B cell (primary cell): ENCODE results near the gene GPR137. TPM values are rescaled to one million over a fixed set of nuclear protein-coding genes. Genes with fewer than 3 reads are reported as not detected.

Source experiments
- ATAC-seq: fragments of 200-7000 bp; cut with Tn5 transposase; one replicate; pipeline ENCODE4 v1.10.0; 2021; ENCODE audit warnings: low read depth, mild to moderate bottlenecking, moderate number of reproducible peaks, moderate library complexity
- CTCF ChIA-PET: fragments of 350-600 bp; sonication (Branson Sonifier 250); formaldehyde crosslinking; loops from one replicate; lab custom pipeline; 2021; ENCODE audit warnings: antibody characterized with exemption, inconsistent platforms; lab: Charles Lee
- POLR2A ChIA-PET: fragments of 350-600 bp; sonication (Branson Sonifier 250); formaldehyde crosslinking; loops from one replicate; lab custom pipeline; 2021; ENCODE audit warnings: antibody characterized with exemption; lab: Charles Lee
- DNase-seq: peaks from one replicate; pipeline ENCODE4 v3.0.0; 2013
- H2AFZ ChIP-seq: 2 replicates; pipeline ENCODE4 v1.6.1; 2012; ENCODE audit warnings: mild to moderate bottlenecking, low read depth, low read length; ENCODE audit not compliant: insufficient read depth, poor library complexity, severe bottlenecking
- H3K27ac ChIP-seq, 2 donors: 1 replicate in 1 of 2; 2 replicates in 1 of 2; pipeline ENCODE4 v1.5.1; 2012 to 2013; ENCODE audit warnings: low read length in 2 of 2, mild to moderate bottlenecking in 2 of 2, moderate library complexity in 1 of 2
- H3K27me3 ChIP-seq, 4 experiments: fragments of 200-600 bp in 1 of 4; sonication (generic) in 1 of 4; replicated peaks in 1 of 4; 1 replicate in 2 of 4; 2 replicates in 2 of 4; pipeline versions ENCODE4 v1.6.1 to v1.7.0; 2013 to 2016; ENCODE audit warnings: low read length in 3 of 4, mild to moderate bottlenecking in 2 of 4, mixed read lengths in 1 of 4, moderate library complexity in 1 of 4; ENCODE audit not compliant: insufficient read depth in 4 of 4, control insufficient read depth in 3 of 4; ENCODE audit errors: control extremely low read depth in 1 of 4
- H3K36me3 ChIP-seq, 2 experiments: replicated peaks in 1 of 2; 1 replicate in 1 of 2; 2 replicates in 1 of 2; pipeline versions ENCODE4 v1.6.1 to v1.7.1; 2013; ENCODE audit warnings: low read length in 1 of 2; ENCODE audit not compliant: insufficient read depth in 2 of 2, control insufficient read depth in 1 of 2; ENCODE audit errors: control extremely low read depth in 1 of 2, extremely low read depth in 1 of 2
- H3K4me1 ChIP-seq, 2 donors: fragments of 200-600 bp in 1 of 2; sonication (generic) in 1 of 2; 1 replicate in 1 of 2; 2 replicates in 1 of 2; pipeline versions ENCODE4 v1.5.1 to v1.6.1; 2013 to 2017; ENCODE audit warnings: low read length in 2 of 2; ENCODE audit not compliant: control insufficient read depth in 2 of 2, insufficient read depth in 2 of 2
- H3K4me2 ChIP-seq: replicated peaks from 2 replicates; pipeline ENCODE3; 2012; ENCODE audit warnings: mild to moderate bottlenecking, low read depth, low read length; ENCODE audit not compliant: poor library complexity, severe bottlenecking
- H3K4me3 ChIP-seq, 5 experiments: fragments of 200-600 bp in 1 of 5; sonication (generic) in 1 of 5; 1 replicate in 3 of 5; 2 replicates in 2 of 5; pipeline versions ENCODE4 v1.5.1 to v1.7.0; 2011 to 2016; ENCODE audit warnings: low read length in 4 of 5, mild to moderate bottlenecking in 4 of 5, low read depth in 2 of 5, control low read depth in 1 of 5, moderate library complexity in 1 of 5; ENCODE audit not compliant: insufficient read depth in 1 of 5; ENCODE audit errors: control extremely low read depth in 1 of 5, extremely low read depth in 1 of 5
- H3K79me2 ChIP-seq: fragments of 200-600 bp; sonication (generic); one replicate; pipeline ENCODE4 v1.6.0; 2016; ENCODE audit warnings: low read length; ENCODE audit not compliant: control insufficient read depth, insufficient read depth
- H3K9ac ChIP-seq: fragments of 200-600 bp; sonication (generic); 2 replicates; pipeline ENCODE4 v1.6.1; 2017; ENCODE audit warnings: mild to moderate bottlenecking, low read length, moderate library complexity
- H3K9me3 ChIP-seq, 3 donors: one replicate each; pipeline versions ENCODE4 v1.6.1 to v1.7.1; 2013; ENCODE audit warnings: low read length in 2 of 3; ENCODE audit not compliant: control insufficient read depth in 2 of 3, insufficient read depth in 1 of 3; ENCODE audit errors: control extremely low read depth in 1 of 3
- H4K20me1 ChIP-seq: 2 replicates; pipeline ENCODE4 v1.6.0; 2012; ENCODE audit warnings: mild to moderate bottlenecking, low read length; ENCODE audit not compliant: insufficient read depth, control insufficient read depth, poor library complexity, severe bottlenecking
- H3K27ac Mint-ChIP-seq: one replicate; pipeline ENCODE4 v1.8.0; 2021; ENCODE audit warnings: mixed read lengths
- H3K27me3 Mint-ChIP-seq: one replicate; pipeline ENCODE4 v1.8.0; 2021; ENCODE audit warnings: mixed read lengths
- H3K4me1 Mint-ChIP-seq: one replicate; pipeline ENCODE4 v1.8.0; 2021; ENCODE audit warnings: mixed read lengths
- H3K4me3 Mint-ChIP-seq: one replicate; pipeline ENCODE4 v1.8.0; 2021; ENCODE audit warnings: mixed read lengths
- H3K9me3 Mint-ChIP-seq: one replicate; pipeline ENCODE4 v1.8.0; 2022; ENCODE audit warnings: mixed read lengths; ENCODE audit not compliant: insufficient read depth
- EZH2 ChIP-seq: IDR thresholded peaks from 2 replicates; pipeline ENCODE4 v1.6.1; 2012; ENCODE audit warnings: borderline replicate concordance, low read depth, mild to moderate bottlenecking, moderate library complexity, low read length; ENCODE audit not compliant: insufficient read depth, poor library complexity, severe bottlenecking
- WGBS: methylation state at CpG from one replicate; pipeline ENCODE4 v1.1.5; 2013; ENCODE audit warnings: missing lambda C conversion rate; ENCODE audit not compliant: insufficient coverage; 5-methylcytosine and 5-hydroxymethylcytosine counted together
- intact Hi-C: fragments of 100-400 bp; cut with micrococcal nuclease; formaldehyde crosslinking; loops from one replicate; pipeline ENCODE4 v1.10.0; 2022
- polyA plus RNA-seq: library from polyadenylated mRNA; depleted of rRNA; stranded (reverse); fragments of >200 nt; gene quantifications from 2 replicates; pipeline ENCODE4 v1.2.3, GENCODE V29; 2012
- total RNA-seq, 2 donors: library from RNA; stranded (reverse); fragments of 120-200 nt in 1 of 2; gene quantifications; 1 replicate in 1 of 2; 2 replicates in 1 of 2; pipeline versions ENCODE4 v1.2.3 to v1.2.4, GENCODE V29; 2013 to 2022
- TF ChIP-seq, protein P1 (sequence below): fragments of 200-600 bp; IDR thresholded peaks from one replicate; pipeline ENCODE4 v1.8.0; 2022; ENCODE audit warnings: antibody characterized with exemption, mild to moderate bottlenecking

GPR137 gene
- total and polyA plus RNA-seq, 2 donors (not counting 1 experiment from before 2014, with no cell fraction given), result 49.9 to 66.1 TPM

DNA sequence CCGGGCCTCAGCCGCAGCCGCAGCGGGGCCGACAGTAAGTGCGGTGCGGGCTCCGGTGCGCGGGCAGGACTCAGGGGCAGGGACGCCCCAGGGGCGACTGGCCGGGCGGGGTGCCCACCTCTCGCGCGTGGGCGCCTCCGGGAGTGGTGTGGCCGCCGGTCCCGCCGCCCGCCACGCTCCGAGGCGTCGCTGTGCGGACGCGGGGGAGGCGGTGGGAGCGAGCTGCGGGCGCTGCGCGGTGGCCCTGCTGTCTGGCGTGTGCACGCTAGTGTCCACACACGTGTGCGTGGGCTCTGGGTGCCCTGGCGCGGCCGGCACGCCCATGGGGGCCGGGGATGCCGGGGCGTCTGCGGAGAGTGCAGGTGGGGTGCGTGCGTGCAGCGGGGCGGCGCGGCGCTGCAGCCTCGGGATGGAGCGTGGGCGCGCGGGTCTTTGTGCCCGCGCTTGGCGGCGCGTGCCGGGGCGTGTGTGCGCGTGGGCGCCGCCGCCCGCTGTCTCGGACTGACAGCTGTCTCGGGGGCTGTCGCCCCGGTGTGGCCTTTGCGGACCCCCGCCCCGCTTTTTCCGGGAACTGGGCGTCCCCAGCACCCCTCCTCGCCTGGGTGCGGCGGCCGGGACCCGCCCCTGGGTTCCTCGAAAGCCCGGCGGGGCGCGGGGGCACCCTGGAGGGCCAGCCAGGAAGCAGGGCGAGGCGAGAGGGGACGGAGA is 6.3 kb downstream of the GPR137 start:
- ChIA-PET POLR2A (interaction anchor here (1.6 kb wide), 1 partner anchor 23 kb away, joined by 4 read pairs; no protein-coding TSS in a partner anchor), CTCF (interaction anchor here (1.5 to 6.8 kb wide), 2 partner anchors 11 to 48 kb away, joined by 3 to 47 read pairs; partner anchors contain the start of gene CATSPERZ)
- Histone ChIP-seq H3K79me2 (peaks cover 3% of the 10 kb centered on the region), H3K4me1 (peaks cover 8 to 24% of the 10 kb centered on the region in 2 donors), H3K4me3 (peak overlapping the region in 3 of 5 experiments; percentile 32 to 54 (median 45)), H3K9ac (peak overlapping the region; percentile 43), H3K27me3 (peaks cover 0 to 58% (median 42%) of the 10 kb centered on the region in 4 experiments), H3K4me2 (peak overlapping the region; percentile 89), H2AFZ (no peak overlapping the region), H3K9me3 (peaks cover 0 to 13% (median 0%) of the 10 kb centered on the region in 3 donors), H3K36me3 (no peaks in the 10 kb centered on the region), H3K27ac (no peak overlapping the region), H4K20me1 (peaks cover 28% of the 10 kb centered on the region)
- Mint-ChIP-seq H3K27ac (no peak overlapping the region), H3K9me3 (no peaks in the 10 kb centered on the region), H3K4me3 (no peak overlapping the region), H3K4me1 (peaks cover 8% of the 10 kb centered on the region), H3K27me3 (peaks cover 38% of the 10 kb centered on the region)
- intact Hi-C loops, result no loop called here
- DNase-seq (peak; percentile 61), ATAC-seq (peak; percentile 35)
- 2% methylated on average over 96 of the region's 96 CpGs for WGBS
- TF ChIP-seq, protein P1, sequence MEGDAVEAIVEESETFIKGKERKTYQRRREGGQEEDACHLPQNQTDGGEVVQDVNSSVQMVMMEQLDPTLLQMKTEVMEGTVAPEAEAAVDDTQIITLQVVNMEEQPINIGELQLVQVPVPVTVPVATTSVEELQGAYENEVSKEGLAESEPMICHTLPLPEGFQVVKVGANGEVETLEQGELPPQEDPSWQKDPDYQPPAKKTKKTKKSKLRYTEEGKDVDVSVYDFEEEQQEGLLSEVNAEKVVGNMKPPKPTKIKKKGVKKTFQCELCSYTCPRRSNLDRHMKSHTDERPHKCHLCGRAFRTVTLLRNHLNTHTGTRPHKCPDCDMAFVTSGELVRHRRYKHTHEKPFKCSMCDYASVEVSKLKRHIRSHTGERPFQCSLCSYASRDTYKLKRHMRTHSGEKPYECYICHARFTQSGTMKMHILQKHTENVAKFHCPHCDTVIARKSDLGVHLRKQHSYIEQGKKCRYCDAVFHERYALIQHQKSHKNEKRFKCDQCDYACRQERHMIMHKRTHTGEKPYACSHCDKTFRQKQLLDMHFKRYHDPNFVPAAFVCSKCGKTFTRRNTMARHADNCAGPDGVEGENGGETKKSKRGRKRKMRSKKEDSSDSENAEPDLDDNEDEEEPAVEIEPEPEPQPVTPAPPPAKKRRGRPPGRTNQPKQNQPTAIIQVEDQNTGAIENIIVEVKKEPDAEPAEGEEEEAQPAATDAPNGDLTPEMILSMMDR, result no peak
- peak; percentile 91 for TF ChIP-seq EZH2
